Stomach (tissue), 9 donors: Measurements from ENCODE around the gene NXPH2. TPM values are rescaled to one million over a fixed set of nuclear protein-coding genes. Genes with fewer than 3 reads are reported as not detected.

Experiments used
- DNase-seq, 2 donors: peaks; one replicate each; pipeline versions ENCODE4 v3.0.0 to v3.0.0-alpha.2; 2013 to 2019
- H3K27ac ChIP-seq, 5 donors: fragments of 200-600 bp in 4 of 5; sonication (generic) in 4 of 5; one replicate each; pipeline ENCODE4 v1.5.1; 2013 to 2019; ENCODE audit warnings: mild to moderate bottlenecking in 1 of 5, moderate library complexity in 1 of 5
- H3K27me3 ChIP-seq, 3 donors: fragments of 200-600 bp; sonication (generic); one replicate each; pipeline ENCODE4 v1.5.1; 2017 to 2019; ENCODE audit warnings: mixed run types in 1 of 3
- H3K36me3 ChIP-seq, 4 donors: fragments of 200-600 bp; sonication (generic); 1 replicate in 3 of 4; 2 replicates in 1 of 4; pipeline ENCODE4 v1.5.1; 2016 to 2019
- H3K4me1 ChIP-seq, 4 donors: fragments of 200-600 bp; sonication (generic); one replicate each; pipeline ENCODE4 v1.5.1; 2016 to 2019
- H3K4me3 ChIP-seq, 4 donors: fragments of 200-600 bp; sonication (generic) in 3 of 4; one replicate each; pipeline ENCODE4 v1.5.1; 2016 to 2019; ENCODE audit warnings: mild to moderate bottlenecking in 1 of 4
- H3K9me3 ChIP-seq, 4 donors: fragments of 200-600 bp; sonication (generic); one replicate each; pipeline ENCODE4 v1.5.1; 2016 to 2019
- EP300 ChIP-seq: sonication (generic); formaldehyde crosslinking; IDR thresholded peaks from one replicate; pipeline ENCODE4 v1.6.1; 2017; ENCODE audit warnings: antibody characterized with exemption
- POLR2A ChIP-seq, 4 donors: fragments of 450-650 bp; IDR thresholded peaks; one replicate each; pipeline ENCODE4 v1.6.1; 2016; ENCODE audit warnings: antibody characterized with exemption in 4 of 4, control low read depth in 2 of 4, mild to moderate bottlenecking in 1 of 4, moderate library complexity in 1 of 4
- POLR2AphosphoS5 ChIP-seq, 3 donors: sonication (generic); formaldehyde crosslinking; IDR thresholded peaks; one replicate each; pipeline ENCODE4 v1.6.1; 2016; ENCODE audit warnings: antibody characterized with exemption in 3 of 3
- WGBS, 5 donors: extraction: QIAGEN DNeasy Blood & Tissue Kit in 3 of 5; methylation state at CpG; one replicate each; pipeline versions ENCODE4 v1.1.5 to v1.1.7; 2013 to 2018; 5-methylcytosine and 5-hydroxymethylcytosine counted together
- intact Hi-C: fragments of 100-400 bp; cut with DNase I; formaldehyde crosslinking; loops from one replicate; pipeline ENCODE4 v1.15.1; 2023; ENCODE audit warnings: low total_unique reads
- polyA plus RNA-seq, 3 donors: library from polyadenylated mRNA; stranded (reverse); fragments of 200-250 nt; gene quantifications; one replicate each; pipeline ENCODE4 v1.2.3, GENCODE V29; 2013
- total RNA-seq, 5 donors: library from RNA; depleted of rRNA; stranded (reverse); fragments of >200 nt; gene quantifications; one replicate each; pipeline versions ENCODE4 v1.1.0 to v1.2.3, GENCODE V29; 2014 to 2016
- TF ChIP-seq, protein P1 (sequence below), 7 experiments: fragments of 450-650 bp in 4 of 7; fragments of 200-600 bp in 3 of 7; sonication (generic) in 3 of 7; IDR thresholded peaks; one replicate each; pipeline ENCODE4 v1.5.1; 2016 to 2019; ENCODE audit warnings: antibody characterized with exemption in 7 of 7, control low read depth in 2 of 7, mild to moderate bottlenecking in 1 of 7
- donor health status: healthy with polysubstance abuse.
- donor health status: Bipolar disorder and iron deficiency.
- donor health status: healthy.

The NXPH2 gene
- total and polyA plus RNA-seq, 8 donors: 1.1 TPM; not detected in 7

DNA sequence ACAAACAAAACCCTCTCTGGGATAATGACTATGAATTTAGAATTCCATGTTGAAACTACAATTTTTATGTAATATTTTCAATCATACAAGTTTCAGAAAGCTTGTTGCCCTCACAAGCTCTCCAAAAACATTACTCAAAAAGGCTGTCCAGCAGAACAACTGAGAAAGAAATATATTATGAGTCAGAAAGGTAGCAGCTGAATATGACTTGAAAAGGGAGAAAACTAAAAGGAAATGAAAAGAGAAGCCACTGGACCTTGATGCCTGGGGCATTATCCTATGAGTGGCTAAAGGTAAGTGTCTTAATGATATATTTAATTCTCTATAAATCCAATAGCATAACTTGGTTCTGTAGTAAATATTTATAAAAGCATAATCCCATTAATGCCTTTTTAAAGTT is 61.8 kb downstream of the NXPH2 start:
- Histone ChIP-seq H3K4me3 (no peak overlapping the region), H3K27me3 (no peaks in the 10 kb centered on the region), H3K27ac (no peak overlapping the region), H3K9me3 (no peaks in the 10 kb centered on the region), H3K4me1 (no peaks in the 10 kb centered on the region), H3K36me3 (no peaks in the 10 kb centered on the region)
- intact Hi-C loops: no loop called here
- TF ChIP-seq POLR2A (IDR thresholded peaks at IDR 0.05) (no peak), EP300 (no peak), POLR2AphosphoS5 (IDR thresholded peaks at IDR 0.05) (no peak)
- TF ChIP-seq, protein P1, sequence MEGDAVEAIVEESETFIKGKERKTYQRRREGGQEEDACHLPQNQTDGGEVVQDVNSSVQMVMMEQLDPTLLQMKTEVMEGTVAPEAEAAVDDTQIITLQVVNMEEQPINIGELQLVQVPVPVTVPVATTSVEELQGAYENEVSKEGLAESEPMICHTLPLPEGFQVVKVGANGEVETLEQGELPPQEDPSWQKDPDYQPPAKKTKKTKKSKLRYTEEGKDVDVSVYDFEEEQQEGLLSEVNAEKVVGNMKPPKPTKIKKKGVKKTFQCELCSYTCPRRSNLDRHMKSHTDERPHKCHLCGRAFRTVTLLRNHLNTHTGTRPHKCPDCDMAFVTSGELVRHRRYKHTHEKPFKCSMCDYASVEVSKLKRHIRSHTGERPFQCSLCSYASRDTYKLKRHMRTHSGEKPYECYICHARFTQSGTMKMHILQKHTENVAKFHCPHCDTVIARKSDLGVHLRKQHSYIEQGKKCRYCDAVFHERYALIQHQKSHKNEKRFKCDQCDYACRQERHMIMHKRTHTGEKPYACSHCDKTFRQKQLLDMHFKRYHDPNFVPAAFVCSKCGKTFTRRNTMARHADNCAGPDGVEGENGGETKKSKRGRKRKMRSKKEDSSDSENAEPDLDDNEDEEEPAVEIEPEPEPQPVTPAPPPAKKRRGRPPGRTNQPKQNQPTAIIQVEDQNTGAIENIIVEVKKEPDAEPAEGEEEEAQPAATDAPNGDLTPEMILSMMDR (IDR thresholded peaks at IDR 0.05): no peak
- no peak for DNase-seq

- DNase-seq: no peak
- no peaks in the 10 kb centered on the region for H3K27me3 ChIP-seq
- no peak overlapping the region for H3K4me3 ChIP-seq
- WGBS, 5 donors: 74 to 91% (median 81%) methylated on average over 5 of the region's 5 CpGs
- H3K4me1 ChIP-seq: no peaks in the 10 kb centered on the region
- H3K9me3 ChIP-seq: no peaks in the 10 kb centered on the region
- intact Hi-C loops: no loop called here
- no peak for TF ChIP-seq POLR2AphosphoS5 (IDR thresholded peaks at IDR 0.05)
- TF ChIP-seq POLR2A (IDR thresholded peaks at IDR 0.05): no peak
- TF ChIP-seq EP300: no peak
- TF ChIP-seq, protein P1 (IDR thresholded peaks at IDR 0.05): no peak
- no peak overlapping the region for H3K27ac ChIP-seq
- H3K36me3 ChIP-seq: no peaks in the 10 kb centered on the region
Measured at GRCh38 chr2:138716183-138716582, 64.0 kb downstream of the NXPH2 start.

DNA sequence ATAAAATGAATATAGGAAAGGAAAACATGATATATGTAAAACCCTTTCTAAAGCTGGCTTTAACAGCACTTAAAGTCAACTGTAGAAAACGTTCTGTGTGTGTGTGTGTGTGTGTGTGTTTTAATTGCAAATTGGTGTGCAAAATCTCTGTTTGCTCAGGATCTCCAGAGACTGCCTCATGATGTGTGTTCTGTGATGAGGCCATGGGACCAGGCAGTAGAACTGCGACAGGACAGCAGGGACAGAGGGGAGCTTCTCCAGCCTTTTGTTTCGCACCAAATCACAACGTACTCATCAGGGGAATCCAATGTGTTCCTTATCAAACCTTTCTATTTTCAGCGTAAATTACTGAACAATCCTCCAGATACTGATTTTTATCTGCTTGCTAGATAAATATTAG is 66.7 kb downstream of the NXPH2 start:
- 44 to 56% (median 52%) methylated on average over 5 of the region's 5 CpGs for WGBS, 5 donors
- H3K4me3 ChIP-seq: no peak overlapping the region
- H3K4me1 ChIP-seq: peaks cover 0 to 10% (median 0%) of the 10 kb centered on the region in 4 donors
- intact Hi-C loops: no loop called here
- H3K36me3 ChIP-seq: no peaks in the 10 kb centered on the region
- no peaks in the 10 kb centered on the region for H3K27me3 ChIP-seq
- DNase-seq: peak in 1 of 2 donors; percentile 12
- no peak overlapping the region for H3K27ac ChIP-seq
- no peak for TF ChIP-seq POLR2AphosphoS5 (IDR thresholded peaks at IDR 0.05)
- TF ChIP-seq, protein P1 (IDR thresholded peaks at IDR 0.05): no peak
- H3K9me3 ChIP-seq: no peaks in the 10 kb centered on the region

DNA sequence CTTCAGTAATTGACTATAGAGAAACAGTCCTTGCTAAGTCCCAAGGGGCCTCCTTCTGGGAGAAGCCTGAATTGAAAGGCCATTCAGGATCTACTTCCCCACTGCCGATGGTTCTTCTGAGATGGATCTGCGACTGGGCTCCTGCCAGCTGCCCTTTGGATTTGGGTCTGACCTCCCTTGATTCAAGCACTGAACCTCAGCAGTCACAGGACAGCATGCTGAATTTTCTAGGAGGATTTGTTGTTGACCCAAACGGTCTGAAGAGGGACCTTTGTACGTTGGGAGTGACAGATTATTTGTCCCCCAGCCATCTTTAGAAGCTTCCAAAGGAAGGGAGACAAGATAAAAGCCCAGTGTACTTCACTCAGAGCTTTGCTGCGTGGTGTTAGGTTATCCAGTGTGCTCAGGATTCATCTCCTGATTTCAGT is 67.1 kb downstream of the NXPH2 start:
- TF ChIP-seq EP300 (no peak), POLR2AphosphoS5 (IDR thresholded peaks at IDR 0.05) (no peak), POLR2A (IDR thresholded peaks at IDR 0.05) (no peak)
- intact Hi-C loops: no loop called here
- H3K36me3 ChIP-seq: no peaks in the 10 kb centered on the region
- no peak overlapping the region for H3K27ac ChIP-seq
- H3K27me3 ChIP-seq: no peaks in the 10 kb centered on the region
- 66 to 79% (median 79%) methylated on average over 5 of the region's 5 CpGs for WGBS, 5 donors
- no peaks in the 10 kb centered on the region for H3K9me3 ChIP-seq
- H3K4me3 ChIP-seq: no peak overlapping the region
- DNase-seq: no peak
- H3K4me1 ChIP-seq: peaks cover 0 to 15% (median under 1%) of the 10 kb centered on the region in 4 donors

GRCh38 chr2:138712212-138712979 is 67.8 kb downstream of the NXPH2 start:
- Histone ChIP-seq H3K27me3 (no peaks in the 10 kb centered on the region), H3K9me3 (no peaks in the 10 kb centered on the region), H3K36me3 (no peaks in the 10 kb centered on the region), H3K27ac (no peak overlapping the region), H3K4me3 (no peak overlapping the region), H3K4me1 (peaks cover 0 to 22% (median 4%) of the 10 kb centered on the region in 4 donors)
- intact Hi-C loops: no loop called here
- TF ChIP-seq EP300: no peak
- TF ChIP-seq, protein P1 (IDR thresholded peaks at IDR 0.05): no peak
- TF ChIP-seq POLR2AphosphoS5 (IDR thresholded peaks at IDR 0.05): no peak
- no peak for TF ChIP-seq POLR2A (IDR thresholded peaks at IDR 0.05)
- DNase-seq: no peak
- 59 to 72% (median 69%) methylated on average over 4 of the region's 4 CpGs for WGBS, 5 donors
